GM12878 (cell line): ENCODE results near the gene CFAP92. TPM values are rescaled to one million over a fixed set of nuclear protein-coding genes. Genes with fewer than 3 reads are reported as not detected.
A peak's percentile ranks its signal among the peaks of the same experiment; 100 is the strongest.

Source experiments
- BMI1 ChIP-seq: fragments of 450-650 bp; IDR thresholded peaks from 2 replicates; pipeline ENCODE4 v1.6.1; 2016; ENCODE audit warnings: mild to moderate bottlenecking, moderate library complexity, borderline replicate concordance
- E2F8 ChIP-seq: fragments of 450-650 bp; IDR thresholded peaks from 2 replicates; pipeline ENCODE4 v1.6.1; 2018; ENCODE audit warnings: mild to moderate bottlenecking, low read depth, moderate library complexity; ENCODE audit not compliant: partially characterized antibody
- ETV6 ChIP-seq, 2 experiments: fragments of 450-650 bp in 1 of 2; IDR thresholded peaks in 1 of 2; conservative IDR thresholded peaks in 1 of 2; 2 replicates each; pipeline ENCODE4 v1.6.1; 2014; ENCODE audit warnings: antibody characterized with exemption in 1 of 2, borderline replicate concordance in 1 of 2, low read depth in 1 of 2, mild to moderate bottlenecking in 1 of 2, moderate library complexity in 1 of 2
- PRDM15 ChIP-seq: fragments of 450-650 bp; formaldehyde crosslinking; IDR thresholded peaks from 2 replicates; pipeline ENCODE4 v1.4.0; 2020; ENCODE audit warnings: mild to moderate bottlenecking, moderate library complexity
- polyA plus RNA-seq, 11 experiments: library from polyadenylated mRNA; depleted of rRNA in 4 of 11; unstranded in 6 of 11; stranded (reverse) in 5 of 11; fragments of >200 nt; fragmentation: Nextera tagmentation in 4 of 11; fragmentation: Illumina TruSeq in 1 of 11; extraction: Ambion mirVana in 4 of 11; extraction: Trizol in 1 of 11; gene quantifications; 1 replicate in 1 of 11; 2 replicates in 10 of 11; pipeline versions ENCODE4 v1.2.1 to v1.2.3, GENCODE V29; 2011 to 2016; ENCODE audit warnings: inconsistent platforms in 2 of 11, missing spikeins in 2 of 11, low read depth in 1 of 11
- total RNA-seq, 4 experiments: library from RNA; depleted of rRNA in 3 of 4; stranded (reverse); fragments of >200 nt in 3 of 4; fragmentation: Illumina TruSeq in 1 of 4; extraction: Trizol in 1 of 4; gene quantifications; 2 replicates each; pipeline versions ENCODE4 v1.2.1 to v1.2.3, GENCODE V29; 2013 to 2021

Gene CFAP92
- total and polyA plus RNA-seq, 10 of the 15 experiments (the other 5 are each of a cell fraction or from before 2014, with no cell fraction given): 0.05 to 0.52 (median 0.14) TPM; not detected in 7

- TF ChIP-seq PRDM15 (CRISPR knock-in tag) (peak; percentile 80), ETV6 (conservative IDR thresholded peaks at IDR 0.05 in 1 of 2, IDR thresholded peaks at IDR 0.05 in 1 of 2; ENCODE audit: borderline replicate concordance in 1 of 2, low read depth in 1 of 2) (no peak), BMI1 (no peak), E2F8 (peak; percentile 88)
Measured at GRCh38 chr3:128879125-128879969, 114.5 kb downstream of the CFAP92 start, which contains the start of gene ACAD9 (continued).
